Adipose tissue (tissue), 3 donors: Measurements from ENCODE around the gene CISD1. TPM values are rescaled to one million over a fixed set of nuclear protein-coding genes. Genes with fewer than 3 reads are reported as not detected.

ENCODE experiments used
- H3K27ac ChIP-seq: one replicate; pipeline ENCODE4 v1.5.1; 2013; ENCODE audit warnings: low read depth, low read length
- WGBS, 3 donors: extraction: QIAGEN DNeasy Blood & Tissue Kit; methylation state at CpG; one replicate each; pipeline ENCODE4 v1.1.7; 2013; 5-methylcytosine and 5-hydroxymethylcytosine counted together
- polyA plus RNA-seq, 3 donors: library from polyadenylated mRNA; stranded (reverse); fragments of 200-250 nt; gene quantifications; one replicate each; pipeline ENCODE4 v1.2.3, GENCODE V29; 2013
- donor health status: healthy with polysubstance abuse.
- donor health status: Bipolar disorder and iron deficiency.
- donor health status: healthy.

CISD1 gene
- polyA plus RNA-seq, 3 donors = 11.9 to 26.8 (median 18.0) TPM

DNA sequence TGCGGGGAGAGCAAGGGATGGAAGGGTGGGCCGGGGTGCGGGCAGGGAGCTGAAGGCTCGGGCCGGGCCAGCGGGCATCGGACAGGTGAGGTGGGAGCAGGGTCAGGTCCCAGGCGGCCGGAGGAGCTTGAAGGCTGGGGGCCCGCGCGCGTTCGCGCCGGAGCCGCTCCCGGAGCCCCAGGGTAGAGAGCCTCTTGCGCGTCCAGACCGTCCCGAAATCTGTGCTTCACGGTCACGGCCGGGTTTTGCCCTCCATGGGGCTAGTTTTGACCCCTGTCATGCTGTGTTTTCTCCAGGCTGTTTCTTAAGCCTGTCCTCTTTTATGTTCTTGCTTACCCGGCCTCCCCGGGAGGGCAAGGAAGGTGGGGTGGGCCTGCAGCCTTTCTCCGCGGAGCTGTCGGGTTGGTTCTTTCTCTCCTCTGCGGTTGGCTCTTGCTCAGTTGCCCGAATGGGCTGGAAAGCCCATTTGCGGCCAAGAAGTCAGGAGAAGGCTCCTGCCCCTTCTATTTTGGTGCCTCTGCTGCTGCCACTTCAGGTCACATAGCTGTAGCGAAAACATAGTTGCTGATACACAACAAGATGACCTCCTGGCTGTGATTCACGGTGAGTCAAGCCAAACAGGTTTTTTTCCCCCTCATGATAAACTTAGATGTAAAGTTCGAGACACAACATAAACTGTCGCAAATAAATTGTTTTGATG lies 66.5 kb downstream of the CISD1 start:
- 3 to 4% (median 4%) methylated on average over 27 to 37 of the region's 37 CpGs for WGBS, 3 donors
- no peak overlapping the region for H3K27ac ChIP-seq

DNA sequence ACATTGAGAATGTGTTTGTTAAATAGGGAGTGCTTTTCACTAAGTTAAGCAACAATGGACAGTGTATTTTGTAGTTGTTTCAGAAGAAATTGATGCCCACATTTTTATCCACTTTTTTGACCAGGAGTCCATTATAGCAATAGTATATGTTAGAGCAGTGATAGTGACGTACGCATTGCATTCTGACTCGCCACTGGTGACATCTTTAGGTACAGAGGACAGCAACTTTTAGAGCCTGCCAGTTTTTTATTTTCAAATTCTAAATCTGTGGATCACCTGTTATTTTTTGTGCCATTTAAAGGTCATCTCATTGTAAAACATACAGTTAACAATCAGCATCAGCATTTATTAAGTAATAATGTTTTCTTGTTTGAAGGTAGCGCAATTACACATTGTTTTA lies 67.3 kb downstream of the CISD1 start:
- 89 to 93% (median 92%) methylated on average over 4 of the region's 4 CpGs for WGBS, 3 donors
- no peak overlapping the region for H3K27ac ChIP-seq

Other genes starting within 250 kb of the CISD1 start
- 1 to 10 TPM; 1.4 to 6.3 (median 2.1) TPM for gene IPMK, start 1.3 kb upstream of the CISD1 start, polyA plus RNA-seq
- gene UBE2D1, start 65.8 kb downstream of the CISD1 start, polyA plus RNA-seq = 10 to 100 TPM in 1 of 3 donors, 1 to 10 TPM in 2; 3.1 to 13.7 (median 9.9) TPM
- 10 to 100 TPM in 2 of 3 donors, 1 to 10 TPM in 1; 8.2 to 20.8 (median 12.6) TPM for gene TFAM, start 116.2 kb downstream of the CISD1 start, polyA plus RNA-seq
- gene BICC1, start 243.7 kb downstream of the CISD1 start, polyA plus RNA-seq = 10 to 100 TPM in 1 of 3 donors, 1 to 10 TPM in 2; 4.6 to 20.8 (median 8.6) TPM